ENCODE data around the gene FTO. TPM values are rescaled to one million over a fixed set of nuclear protein-coding genes. Genes with fewer than 3 reads are reported as not detected.

The FTO gene
- polyA plus RNA-seq, 3 donors: 15.9 to 37.9 (median 25.5) TPM

DNA sequence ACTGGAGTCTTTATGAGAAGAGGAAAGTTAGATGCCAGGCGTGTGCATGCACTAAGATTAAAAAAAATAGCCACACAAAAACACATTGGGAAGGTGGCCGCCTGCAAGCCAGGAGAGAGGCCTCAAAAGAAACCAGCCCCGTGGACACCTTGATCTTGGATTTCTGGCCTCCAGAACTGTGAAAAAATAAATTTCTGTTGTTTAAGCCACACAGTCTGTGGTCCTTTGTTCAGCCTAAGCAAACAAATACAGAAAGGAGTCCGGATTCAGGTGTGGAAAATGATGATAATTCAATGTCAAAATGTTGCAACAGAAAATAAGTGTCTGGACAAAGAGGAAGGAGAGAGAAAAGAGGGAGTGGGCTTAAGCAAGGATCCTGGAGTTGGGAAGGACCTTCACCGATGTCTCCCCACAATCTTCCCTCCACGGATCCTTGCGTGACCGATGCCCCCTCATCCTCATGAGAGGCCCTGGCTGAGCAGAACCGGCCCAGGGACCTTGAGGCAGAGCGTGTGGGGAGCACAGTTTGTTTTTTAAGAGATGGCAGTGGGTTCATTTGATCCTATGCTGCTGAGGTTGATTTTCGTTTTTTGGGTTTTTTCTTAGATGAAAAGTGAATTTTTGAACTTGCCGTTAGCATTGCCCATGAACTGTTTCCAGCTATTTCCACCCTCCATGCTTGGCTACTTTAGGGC, 449.4 kb downstream of the FTO start:
- 86 to 91% (median 90%) methylated on average over 12 of the region's 12 CpGs for WGBS, 3 donors
- H3K27ac ChIP-seq (ENCODE audit: low read depth, low read length): no peak overlapping the region

DNA sequence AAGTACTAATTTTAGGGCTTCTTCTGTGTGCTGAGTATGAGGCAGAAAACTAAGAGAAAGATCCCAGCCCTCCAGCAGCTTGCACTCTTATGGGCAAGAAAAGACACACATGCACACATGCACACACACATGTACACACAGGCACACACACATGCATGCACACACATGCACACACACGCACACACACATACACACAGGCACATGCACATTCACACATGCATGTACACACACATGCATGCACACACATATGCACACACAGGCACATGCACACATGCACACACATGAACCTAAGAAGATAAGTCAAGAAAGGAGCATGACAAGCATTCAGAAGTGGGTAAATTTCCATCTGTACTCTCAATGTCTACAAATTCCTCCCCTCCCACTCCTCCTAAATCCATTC, 452.4 kb downstream of the FTO start:
- no peak overlapping the region for H3K27ac ChIP-seq (ENCODE audit: low read depth, low read length)
- 86 to 94% (median 93%) methylated on average over 1 of the region's 1 CpG for WGBS, 3 donors

DNA sequence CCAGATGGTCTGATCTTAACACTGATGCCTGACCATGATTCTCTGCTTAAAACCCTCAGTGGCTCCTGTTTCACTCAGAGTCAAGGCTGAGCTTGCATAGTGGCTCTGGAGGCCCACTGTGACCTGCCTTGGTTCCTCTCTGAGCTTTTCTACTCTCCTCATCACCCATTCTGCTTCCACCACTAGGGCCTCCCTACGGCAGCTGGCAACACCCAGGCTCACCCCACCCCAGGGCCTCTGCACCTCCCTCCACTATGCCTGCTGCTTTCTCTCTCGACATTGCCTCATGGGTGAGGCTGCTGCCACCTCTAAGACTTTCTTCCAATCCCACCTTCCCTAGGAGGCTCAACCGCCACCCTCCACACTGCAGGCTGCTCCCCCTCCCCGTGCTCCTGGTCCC, 455.0 kb downstream of the FTO start:
- no peak overlapping the region for H3K27ac ChIP-seq (ENCODE audit: low read depth, low read length)
- 78 to 92% (median 84%) methylated on average over 4 of the region's 4 CpGs for WGBS, 3 donors

DNA sequence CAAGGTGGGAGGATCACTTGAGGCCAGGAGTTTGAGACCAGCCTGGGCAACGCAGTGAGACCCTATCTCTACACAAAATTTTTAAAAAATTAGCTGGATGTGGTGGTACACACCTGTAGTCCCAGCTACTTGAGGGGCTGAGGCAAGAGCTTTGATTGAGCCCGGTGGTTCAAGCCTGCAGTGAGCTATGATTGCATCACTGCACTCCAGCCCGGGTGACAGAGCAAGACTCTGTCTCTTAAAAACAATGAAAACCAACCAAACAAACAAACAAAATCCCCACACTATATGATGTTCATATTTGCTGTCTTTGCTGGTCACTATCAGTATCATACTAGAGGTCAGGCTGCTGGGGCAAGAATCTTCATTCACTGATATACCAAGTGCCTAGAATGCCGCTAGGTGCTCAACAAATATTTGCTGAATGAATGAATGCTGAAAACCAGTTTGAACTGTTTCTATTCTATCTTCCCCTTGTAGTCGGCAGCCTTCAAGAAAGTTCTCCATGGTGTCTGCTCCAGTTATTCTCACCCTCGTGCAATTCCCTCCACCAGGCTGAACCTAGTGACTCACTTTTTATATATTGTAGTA, 455.6 kb downstream of the FTO start:
- H3K27ac ChIP-seq (ENCODE audit: low read depth, low read length): no peak overlapping the region
- 70 to 82% (median 74%) methylated on average over 6 of the region's 6 CpGs for WGBS, 3 donors

DNA sequence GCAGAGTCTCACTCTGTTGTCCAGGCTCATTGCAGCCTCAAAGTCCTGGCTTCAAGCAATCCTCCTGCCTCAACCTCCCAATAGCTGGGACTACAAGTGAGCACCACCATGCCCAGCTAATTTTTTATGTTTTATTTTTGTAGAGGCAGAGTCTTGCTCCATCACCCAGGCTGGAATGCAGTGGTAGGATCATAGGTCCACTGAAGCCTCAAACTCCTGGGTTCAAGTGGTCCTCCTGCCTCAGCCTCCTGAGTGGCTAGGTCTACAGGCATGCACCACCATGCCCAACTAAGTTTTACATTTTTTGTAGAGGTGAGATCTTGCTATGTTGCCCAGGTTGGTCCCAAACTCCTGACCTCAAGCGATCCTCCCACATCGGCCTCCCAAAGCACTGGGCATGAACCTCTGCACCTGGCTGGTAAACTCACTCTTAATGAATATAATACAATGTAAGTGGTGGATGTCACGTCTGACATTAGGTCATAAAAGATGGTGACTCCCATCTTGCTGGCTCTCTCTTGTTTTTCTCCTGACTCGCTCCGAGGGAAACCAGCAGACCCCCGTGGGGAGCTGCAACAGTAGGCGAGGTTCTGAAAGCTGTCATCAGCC, 456.4 kb downstream of the FTO start:
- 79 to 92% (median 85%) methylated on average over 7 of the region's 7 CpGs for WGBS, 3 donors
- no peak overlapping the region for H3K27ac ChIP-seq (ENCODE audit: low read depth, low read length)

DNA sequence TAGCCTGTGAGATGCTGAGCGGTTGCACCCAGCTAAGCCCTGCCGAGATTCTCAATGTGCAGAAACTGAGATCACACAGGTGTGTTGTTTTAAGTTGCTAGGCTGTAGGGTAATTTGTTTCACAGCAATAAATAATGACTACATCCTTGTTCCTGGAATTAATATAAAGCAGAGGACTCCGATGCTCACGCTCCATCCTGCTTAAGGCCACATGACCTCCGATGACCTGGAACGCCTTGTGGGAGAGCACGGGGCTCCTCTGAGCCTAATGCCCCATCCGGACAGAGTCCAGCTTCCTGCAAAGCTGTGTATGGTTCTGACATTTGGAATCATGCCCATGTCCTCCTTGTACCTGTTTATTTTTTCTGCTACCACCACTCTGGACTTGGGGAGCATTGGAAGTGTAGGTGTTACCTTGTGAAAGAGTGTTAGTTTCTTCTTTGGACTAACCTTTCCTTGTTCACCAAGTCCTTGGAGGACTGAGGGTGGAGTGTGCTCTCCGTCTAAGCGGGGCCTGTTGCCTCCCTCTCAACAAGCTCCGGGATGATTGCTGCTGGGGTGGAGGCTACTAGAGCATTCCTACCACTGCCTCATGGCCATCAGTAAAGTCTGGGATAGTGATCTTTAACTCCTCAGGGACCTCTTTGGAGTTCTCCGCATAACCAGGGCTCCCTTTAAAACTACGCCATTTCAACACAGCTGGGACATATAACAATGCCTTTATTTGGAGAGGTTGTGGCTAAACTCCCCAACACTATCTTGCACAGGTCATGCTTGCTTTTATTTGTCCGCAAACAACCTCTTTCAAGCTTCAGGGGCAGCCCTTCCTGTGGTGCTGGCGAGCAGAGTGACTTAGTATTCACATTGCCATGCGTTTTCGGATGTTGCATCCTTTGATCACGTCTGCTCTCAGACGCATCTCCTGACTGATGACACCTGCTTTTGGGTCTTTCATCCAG, 457.3 kb downstream of the FTO start:
- 69 to 74% (median 71%) methylated on average over 19 of the region's 19 CpGs for WGBS, 3 donors
- no peak overlapping the region for H3K27ac ChIP-seq (ENCODE audit: low read depth, low read length)

DNA sequence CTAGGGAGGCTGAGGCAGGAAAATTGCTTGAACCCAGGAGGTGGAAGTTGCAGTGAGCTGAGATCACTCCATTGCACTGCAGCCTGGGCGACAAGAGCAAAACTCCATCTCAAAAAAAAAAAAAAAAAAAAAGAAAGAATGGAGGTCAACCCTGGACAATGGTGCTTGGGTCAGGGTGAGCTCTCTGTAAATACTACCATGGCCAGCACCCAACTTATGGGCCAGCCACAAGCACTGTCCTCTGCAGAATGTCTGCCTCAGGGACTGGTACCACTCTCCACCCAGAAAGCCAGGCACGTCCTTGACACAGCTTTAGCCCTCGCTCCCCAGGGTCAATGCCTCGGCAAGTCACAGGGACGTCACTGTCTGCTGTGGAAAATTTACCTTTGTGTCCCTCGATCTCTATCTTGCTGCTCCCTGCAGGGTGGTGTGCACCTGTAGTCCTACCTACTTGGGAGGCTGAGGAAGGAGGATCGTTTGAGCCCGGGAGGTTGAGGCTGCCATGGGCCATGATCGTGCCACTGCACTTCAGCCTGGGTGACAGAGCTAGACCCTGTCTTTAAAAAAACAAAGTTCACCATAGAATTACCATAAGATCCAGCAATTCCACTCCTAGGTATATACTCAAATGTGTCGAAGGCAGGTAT, 459.4 kb downstream of the FTO start:
- WGBS, 3 donors: 90 to 93% (median 90%) methylated on average over 10 of the region's 10 CpGs
- H3K27ac ChIP-seq (ENCODE audit: low read depth, low read length): no peak overlapping the region

DNA sequence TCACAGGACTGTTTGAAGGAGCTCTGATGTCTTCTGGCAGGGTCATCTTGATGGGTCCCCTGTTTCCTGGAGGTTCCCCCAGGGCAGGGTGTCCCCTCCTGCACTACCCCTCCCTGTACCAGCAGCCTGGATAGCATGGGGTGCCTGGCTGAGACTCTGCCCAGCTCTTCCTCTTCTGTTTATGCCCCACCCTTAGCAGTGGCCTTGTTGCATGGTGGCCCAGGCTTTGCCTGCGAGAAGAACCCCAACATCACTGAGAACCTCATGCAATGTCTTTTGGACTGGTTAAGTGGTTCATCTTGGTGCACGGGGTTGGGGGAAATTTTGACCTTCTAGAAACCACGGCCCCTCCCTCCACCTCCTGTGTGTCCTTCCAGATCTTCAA, 460.8 kb downstream of the FTO start:
- WGBS, 3 donors: 70 to 92% (median 85%) methylated on average over 3 of the region's 3 CpGs
- no peak overlapping the region for H3K27ac ChIP-seq (ENCODE audit: low read depth, low read length)

DNA sequence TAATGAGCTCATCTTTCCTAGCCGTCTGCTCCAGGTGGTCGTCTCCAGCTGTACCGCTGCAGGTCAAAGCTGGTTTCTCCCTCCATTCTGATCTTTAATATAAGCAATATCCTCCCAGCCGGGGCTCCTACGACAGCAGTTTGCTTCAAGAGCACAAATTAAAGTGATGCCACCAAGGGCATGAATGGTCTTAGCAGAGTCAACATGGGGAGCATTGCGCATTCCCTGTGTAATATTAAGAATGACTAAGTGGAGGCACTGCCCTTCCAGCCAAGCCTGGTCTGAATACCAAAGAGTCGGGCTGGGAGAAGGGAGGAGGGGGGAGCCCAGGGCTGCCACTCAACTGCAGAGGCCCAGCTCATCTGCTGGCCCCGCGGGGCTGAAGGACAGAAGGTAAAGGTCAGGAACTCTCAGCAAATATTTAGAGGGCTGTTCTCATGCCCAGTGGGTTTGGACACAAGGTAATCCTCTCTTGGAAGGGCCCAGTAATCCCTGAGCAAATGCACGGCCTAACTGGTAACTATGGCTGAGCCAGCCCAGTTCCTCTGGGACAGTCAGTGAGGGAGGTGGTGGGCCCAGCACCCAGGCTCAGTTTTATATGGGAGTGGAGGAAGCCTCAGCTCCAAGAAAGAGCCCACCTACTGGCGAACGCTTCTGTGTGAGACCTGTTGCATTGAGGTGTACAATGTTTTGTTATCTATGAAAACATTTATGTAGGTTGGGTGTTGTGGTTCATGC, 461.4 kb downstream of the FTO start:
- H3K27ac ChIP-seq (ENCODE audit: low read depth, low read length): no peak overlapping the region
- 77 to 85% (median 80%) methylated on average over 12 of the region's 12 CpGs for WGBS, 3 donors

DNA sequence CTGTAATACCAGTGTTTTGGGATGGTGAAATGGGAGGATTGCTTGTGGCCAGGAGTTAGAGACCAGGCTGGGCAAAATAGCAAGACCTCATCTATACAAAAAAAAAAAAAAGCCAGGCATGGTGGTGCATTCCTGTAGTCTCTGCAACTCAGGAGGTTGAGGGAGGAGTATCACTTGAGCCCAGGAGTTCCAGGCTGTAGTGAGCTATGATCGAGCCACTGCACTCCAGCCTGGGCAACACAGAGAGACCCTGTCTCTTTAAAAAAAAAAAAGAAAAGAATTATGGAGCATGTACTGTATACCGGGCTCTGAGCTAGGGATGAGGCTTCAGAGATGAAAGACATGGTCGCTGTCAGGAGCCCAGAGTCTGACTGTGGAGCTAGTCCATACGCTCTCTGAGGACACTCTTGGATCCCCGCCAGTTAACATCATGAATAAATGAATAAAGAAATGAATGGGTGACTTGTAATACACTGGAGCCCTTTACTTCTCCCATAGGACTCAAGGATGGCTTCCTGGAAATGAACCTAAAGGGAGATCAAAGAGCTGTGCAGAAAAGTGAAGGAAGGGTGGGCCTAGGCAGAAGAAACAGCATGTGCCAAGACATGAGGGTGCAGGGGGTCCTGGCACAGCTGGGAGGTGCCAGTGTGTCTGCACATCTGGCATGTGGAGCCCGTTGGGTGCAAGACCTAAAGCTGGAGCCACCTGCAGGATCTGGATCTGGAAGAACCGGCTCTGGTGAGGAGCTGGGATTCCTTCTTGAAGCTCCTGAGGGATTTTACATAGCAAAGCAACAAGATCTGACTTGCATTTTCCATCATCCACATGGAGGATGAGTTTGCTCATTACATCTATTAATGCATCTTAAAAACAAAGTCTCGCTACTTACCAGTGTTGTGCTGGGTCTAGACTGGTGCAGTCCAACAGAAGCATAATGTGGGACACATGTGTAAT, 462.2 kb downstream of the FTO start:
- WGBS, 3 donors: 76 to 86% (median 85%) methylated on average over 8 of the region's 8 CpGs
- no peak overlapping the region for H3K27ac ChIP-seq (ENCODE audit: low read depth, low read length)

DNA sequence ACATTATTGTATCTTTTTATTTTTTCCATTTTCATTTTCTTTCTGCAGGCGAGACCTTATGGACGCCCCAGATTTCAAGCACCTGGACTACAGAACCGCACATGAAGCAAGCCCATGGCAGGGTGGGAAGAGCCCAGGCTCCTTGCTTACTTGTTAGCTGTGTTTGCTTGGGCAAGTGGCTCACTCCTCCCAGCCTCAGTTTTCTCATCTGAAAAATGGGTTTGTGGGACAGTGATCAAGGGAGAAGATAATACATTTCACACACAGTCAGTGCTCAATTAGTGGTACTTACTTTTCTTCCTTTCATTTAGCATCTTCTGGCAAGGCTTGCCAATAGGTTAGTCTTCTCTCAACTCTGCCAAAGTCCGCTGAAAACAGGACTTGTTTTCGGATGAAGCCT, 465.2 kb downstream of the FTO start:
- WGBS, 3 donors: 93 to 96% (median 95%) methylated on average over 5 of the region's 5 CpGs
- H3K27ac ChIP-seq (ENCODE audit: low read depth, low read length): no peak overlapping the region

DNA sequence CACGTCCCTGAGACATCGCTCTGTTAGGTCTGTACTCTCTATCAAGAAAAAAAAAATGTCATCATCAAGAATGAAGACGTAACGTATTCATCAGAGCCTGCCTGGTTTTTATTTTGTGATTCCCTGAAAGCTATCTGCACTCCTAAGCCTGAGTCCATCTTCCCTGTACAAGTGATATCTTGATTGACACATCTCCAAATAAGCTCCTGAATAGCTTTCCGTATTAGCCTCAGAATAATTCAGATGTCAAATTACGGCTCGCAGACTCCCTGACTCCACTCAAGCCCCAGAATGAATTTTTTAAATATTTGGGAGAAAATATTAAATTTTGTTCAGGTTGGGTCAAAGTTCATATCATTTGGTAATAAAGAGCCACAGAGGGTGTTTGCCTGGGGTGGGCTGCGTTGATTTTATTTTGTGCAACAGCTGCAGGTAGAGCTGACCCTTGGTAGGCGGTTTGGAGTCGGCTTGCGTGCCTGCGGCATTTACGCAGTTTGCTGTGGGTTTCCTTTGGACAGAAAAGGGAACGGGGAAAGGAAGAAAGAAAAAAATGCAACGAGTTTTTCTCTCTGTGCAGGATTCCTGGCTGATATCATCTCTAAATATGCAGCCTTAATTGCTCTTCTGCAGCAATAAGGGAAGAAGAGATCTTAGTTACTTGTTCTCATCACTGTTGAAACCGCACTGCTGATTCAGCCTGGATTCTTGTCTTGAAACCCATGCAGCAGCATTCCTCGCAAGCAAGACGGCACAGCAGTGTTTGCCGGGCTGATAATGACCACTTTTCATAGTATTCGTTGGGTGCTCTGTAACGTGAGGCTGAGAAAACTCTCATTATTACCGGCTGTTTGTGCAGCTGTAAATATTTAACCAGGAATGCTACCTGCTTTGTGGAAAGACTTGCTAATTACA, 467.9 kb downstream of the FTO start:
- WGBS, 3 donors: 21 to 37% (median 34%) methylated on average over 22 of the region's 22 CpGs
- no peak overlapping the region for H3K27ac ChIP-seq (ENCODE audit: low read depth, low read length)

DNA sequence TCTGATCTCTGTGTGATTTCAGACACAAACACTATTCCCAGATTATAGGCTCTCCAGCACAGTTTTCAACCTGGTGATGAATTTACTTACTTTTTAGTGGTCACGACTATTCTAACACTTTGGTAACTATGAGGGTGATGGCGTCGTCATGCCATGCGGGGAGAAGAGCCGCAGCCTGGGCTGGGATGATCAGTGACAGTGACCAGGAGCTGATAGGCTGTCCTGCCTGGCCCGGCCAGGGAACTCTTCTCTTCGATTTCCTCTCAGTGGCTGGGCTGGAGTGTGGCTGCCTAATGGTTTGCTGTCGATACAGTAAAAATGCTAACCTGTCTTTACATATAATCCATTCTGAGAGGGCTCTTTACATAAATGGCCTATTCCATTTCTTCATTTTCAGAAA, 469.5 kb downstream of the FTO start:
- 67 to 76% (median 73%) methylated on average over 8 of the region's 8 CpGs for WGBS, 3 donors
- H3K27ac ChIP-seq (ENCODE audit: low read depth, low read length): no peak overlapping the region

DNA sequence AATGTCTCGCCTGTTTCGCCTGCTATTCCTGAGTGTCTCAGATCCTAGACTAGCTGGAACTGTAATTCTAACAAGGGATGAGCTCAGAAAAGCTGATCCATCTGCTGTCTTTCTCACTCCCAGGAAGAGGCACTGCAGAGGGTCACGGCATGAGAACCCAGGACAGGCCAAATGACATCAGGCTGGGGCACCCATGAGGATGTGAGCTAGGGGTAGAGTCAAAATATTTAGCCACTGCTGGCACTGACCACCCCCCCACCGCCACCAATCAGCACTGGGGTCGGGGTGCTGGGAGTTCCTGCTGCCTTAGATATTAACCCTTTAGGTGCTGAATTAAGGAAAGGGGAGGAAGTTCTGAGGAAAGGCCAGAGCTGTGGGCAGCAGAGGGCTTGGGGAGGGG, 470.2 kb downstream of the FTO start:
- no peak overlapping the region for H3K27ac ChIP-seq (ENCODE audit: low read depth, low read length)
- 42 to 45% (median 43%) methylated on average over 5 of the region's 5 CpGs for WGBS, 3 donors

DNA sequence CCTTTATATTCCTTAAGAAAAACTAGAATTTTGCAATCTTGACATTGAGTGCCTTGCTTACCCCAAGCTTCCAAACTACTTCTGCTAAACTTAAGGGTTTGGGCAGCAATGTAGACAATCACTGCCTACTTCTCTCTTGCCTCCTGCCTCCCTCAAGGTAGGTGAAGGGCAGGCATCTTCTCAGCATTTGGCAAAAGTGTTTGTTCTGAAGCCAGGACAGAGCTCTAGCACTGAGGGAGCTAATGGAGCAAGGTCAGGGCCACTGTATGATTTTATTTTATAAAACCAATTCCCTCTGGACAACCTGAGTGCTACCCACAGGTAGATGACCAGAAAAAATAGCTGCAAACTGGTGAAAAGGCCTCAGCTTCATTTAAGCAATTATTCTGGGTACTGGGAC, 470.8 kb downstream of the FTO start:
- no peak overlapping the region for H3K27ac ChIP-seq (ENCODE audit: low read depth, low read length)

DNA sequence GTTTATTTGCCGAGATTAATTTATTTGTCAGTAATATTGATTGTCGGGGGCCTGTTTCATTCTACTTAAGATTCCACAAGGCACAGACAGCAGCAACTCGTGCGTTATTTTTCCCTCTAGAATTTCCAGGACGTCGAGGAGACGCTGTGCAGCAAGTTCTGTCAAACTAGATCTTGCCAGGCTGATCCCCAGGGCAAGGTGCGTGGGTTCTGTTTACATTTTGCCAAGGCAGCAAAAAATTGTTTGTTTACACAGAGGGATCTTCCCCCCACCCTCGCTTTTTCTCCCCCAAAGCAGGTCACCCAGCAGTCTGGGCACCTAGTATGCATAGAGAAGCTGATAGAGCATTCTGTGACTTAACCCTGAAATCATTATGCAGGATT, 471.2 kb downstream of the FTO start:
- no peak overlapping the region for H3K27ac ChIP-seq (ENCODE audit: low read depth, low read length)
- WGBS, 3 donors: 26 to 70% (median 67%) methylated on average over 9 of the region's 9 CpGs

Data from adipose tissue (tissue), 3 donors.